Measurements from ENCODE around the gene RAB4B. TPM values are rescaled to one million over a fixed set of nuclear protein-coding genes. Genes with fewer than 3 reads are reported as not detected.

The RAB4B gene
- total and polyA plus RNA-seq, 2 of the 13 experiments (the other 11 are each of a cell fraction or from before 2014, with no cell fraction given) = 3.3 to 5.4 TPM

DNA sequence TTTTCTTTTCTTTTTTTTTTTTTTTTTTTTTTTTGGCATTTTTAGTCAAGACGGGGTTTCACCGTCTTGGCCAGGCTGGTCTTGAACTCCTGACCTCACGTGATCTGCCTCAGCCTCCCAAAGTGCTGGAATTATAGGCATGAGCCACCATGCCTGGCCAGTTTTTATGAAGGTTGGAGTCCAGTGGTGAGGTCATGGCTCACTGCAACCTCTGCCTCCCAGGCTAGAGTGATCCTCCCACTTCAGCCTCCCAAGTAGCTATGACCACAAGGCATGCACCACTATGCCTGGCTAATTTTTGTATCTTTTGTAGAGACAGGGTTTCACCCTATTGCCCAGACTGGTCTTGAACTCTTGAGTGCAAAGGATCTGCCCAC, 22.8 kb upstream of the RAB4B start:
- Histone ChIP-seq H3K79me2 (ENCODE audit: insufficient read depth, low read length) (peaks cover 62% of the 10 kb centered on the region), H3K36me3 (replicated peaks in 1 of 2; ENCODE audit: control insufficient read depth in 1 of 2, insufficient read depth in 2 of 2, low read length in 2 of 2) (peaks cover 15 to 42% of the 10 kb centered on the region in 2 experiments), H3K4me1 (ENCODE audit: insufficient read depth, low read length) (peaks cover 55% of the 10 kb centered on the region), H3K4me3 (replicated peaks in 1 of 3; ENCODE audit: insufficient read depth in 1 of 3, low read depth in 2 of 3, low read length in 3 of 3) (no peak overlapping the region), H3K27ac (ENCODE audit: extremely low read length, insufficient read depth, low read length) (no peak overlapping the region), H3K4me2 (ENCODE audit: low read depth, low read length) (peak overlapping the region; percentile 43), H4K20me1 (ENCODE audit: insufficient read depth, low read length) (peaks cover 39% of the 10 kb centered on the region), H3K9ac (ENCODE audit: insufficient read depth, low read depth, low read length) (no peak overlapping the region), H3K9me3 (ENCODE audit: low read length) (no peaks in the 10 kb centered on the region), H2AFZ (ENCODE audit: low read length) (no peak overlapping the region), H3K27me3 (ENCODE audit: control insufficient read depth in 1 of 2, insufficient read depth in 2 of 2, low read length in 2 of 2) (no peaks in the 10 kb centered on the region; a peak in 1 of 5 replicates)
- no peak for FAIRE-seq
- ChIA-PET CTCF (ENCODE audit: low intra/inter-chr PET ratio, low total read pairs) (no interaction called here), POLR2A (interaction anchor here (0.7 to 7.8 kb wide), 5 partner anchors 10 to 43 kb away, joined by 3 to 90 read pairs (median 8); partner anchors contain the start of genes EGLN2 and RAB4B)
- TF ChIP-seq, protein P1, sequence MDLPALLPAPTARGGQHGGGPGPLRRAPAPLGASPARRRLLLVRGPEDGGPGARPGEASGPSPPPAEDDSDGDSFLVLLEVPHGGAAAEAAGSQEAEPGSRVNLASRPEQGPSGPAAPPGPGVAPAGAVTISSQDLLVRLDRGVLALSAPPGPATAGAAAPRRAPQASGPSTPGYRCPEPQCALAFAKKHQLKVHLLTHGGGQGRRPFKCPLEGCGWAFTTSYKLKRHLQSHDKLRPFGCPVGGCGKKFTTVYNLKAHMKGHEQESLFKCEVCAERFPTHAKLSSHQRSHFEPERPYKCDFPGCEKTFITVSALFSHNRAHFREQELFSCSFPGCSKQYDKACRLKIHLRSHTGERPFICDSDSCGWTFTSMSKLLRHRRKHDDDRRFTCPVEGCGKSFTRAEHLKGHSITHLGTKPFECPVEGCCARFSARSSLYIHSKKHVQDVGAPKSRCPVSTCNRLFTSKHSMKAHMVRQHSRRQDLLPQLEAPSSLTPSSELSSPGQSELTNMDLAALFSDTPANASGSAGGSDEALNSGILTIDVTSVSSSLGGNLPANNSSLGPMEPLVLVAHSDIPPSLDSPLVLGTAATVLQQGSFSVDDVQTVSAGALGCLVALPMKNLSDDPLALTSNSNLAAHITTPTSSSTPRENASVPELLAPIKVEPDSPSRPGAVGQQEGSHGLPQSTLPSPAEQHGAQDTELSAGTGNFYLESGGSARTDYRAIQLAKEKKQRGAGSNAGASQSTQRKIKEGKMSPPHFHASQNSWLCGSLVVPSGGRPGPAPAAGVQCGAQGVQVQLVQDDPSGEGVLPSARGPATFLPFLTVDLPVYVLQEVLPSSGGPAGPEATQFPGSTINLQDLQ (CRISPR knock-in tag; IDR thresholded peaks at IDR 0.05) = peak; percentile 23; the same call in 1 of the 2 replicates
- TF ChIP-seq NR2F6 (IDR thresholded peaks at IDR 0.05) (no peak), NR2F6 (CRISPR knock-in tag; IDR thresholded peaks at IDR 0.05) (no peak)
- no peak for ATAC-seq
- DNase-seq (ENCODE audit: low spot score) = no peak
- no TSS peak for BruUV-seq (replicated peaks)
- 93% methylated on average over 3 of the region's 3 CpGs for WGBS (ENCODE audit: low lambda C conversion rate)
- intact Hi-C loops (cut with micrococcal nuclease; ENCODE audit: unreplicated experiment) = no loop called here
- in situ Hi-C loops (cut with HindIII; ENCODE audit: extremely low pct_ligation_motif_present, low pct_unique_long_range_greater_than_20kb) = no loop called here

DNA sequence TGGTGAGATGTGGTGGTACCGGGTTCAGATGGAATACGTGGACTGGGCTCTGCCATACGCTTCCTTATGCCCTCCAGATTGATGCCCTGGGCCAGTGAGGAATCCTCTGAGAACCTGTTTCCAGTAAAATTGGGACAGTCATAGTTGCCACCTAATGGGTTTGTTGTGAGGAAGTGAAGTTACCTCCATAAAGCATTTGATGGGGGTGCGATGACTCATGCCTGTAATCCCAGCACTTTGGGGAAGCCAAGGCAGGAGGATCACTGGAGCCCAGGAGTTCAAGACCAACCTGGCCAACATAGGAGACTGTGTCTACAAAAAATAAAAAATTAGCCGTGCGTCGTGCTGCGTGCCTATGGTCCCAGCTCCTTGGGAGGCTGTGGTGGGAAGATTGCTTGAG, 22.3 kb upstream of the RAB4B start:
- Histone ChIP-seq H3K27me3 (ENCODE audit: control insufficient read depth in 1 of 2, insufficient read depth in 2 of 2, low read length in 2 of 2) (no peaks in the 10 kb centered on the region; a peak in 1 of 5 replicates), H3K4me1 (ENCODE audit: insufficient read depth, low read length) (peaks cover 55% of the 10 kb centered on the region), H2AFZ (ENCODE audit: low read length) (no peak overlapping the region), H3K9ac (ENCODE audit: insufficient read depth, low read depth, low read length) (no peak overlapping the region), H3K9me3 (ENCODE audit: low read length) (no peaks in the 10 kb centered on the region), H3K4me3 (replicated peaks in 1 of 3; ENCODE audit: insufficient read depth in 1 of 3, low read depth in 2 of 3, low read length in 3 of 3) (no peak overlapping the region), H3K79me2 (ENCODE audit: insufficient read depth, low read length) (peaks cover 62% of the 10 kb centered on the region), H3K4me2 (ENCODE audit: low read depth, low read length) (peak overlapping the region; percentile 43), H3K36me3 (replicated peaks in 1 of 2; ENCODE audit: control insufficient read depth in 1 of 2, insufficient read depth in 2 of 2, low read length in 2 of 2) (peaks cover 19 to 48% of the 10 kb centered on the region in 2 experiments), H3K27ac (ENCODE audit: extremely low read length, insufficient read depth, low read length) (no peak overlapping the region), H4K20me1 (ENCODE audit: insufficient read depth, low read length) (peaks cover 39% of the 10 kb centered on the region)
- ChIA-PET POLR2A (interaction anchor here (2.8 to 7.8 kb wide), 2 partner anchors 11 to 22 kb away, joined by 8 to 90 read pairs; partner anchors contain the start of gene RAB4B), CTCF (ENCODE audit: low intra/inter-chr PET ratio, low total read pairs) (no interaction called here)
- intact Hi-C loops (cut with micrococcal nuclease; ENCODE audit: unreplicated experiment) (no loop called here), in situ Hi-C loops (cut with HindIII; ENCODE audit: extremely low pct_ligation_motif_present, low pct_unique_long_range_greater_than_20kb) (no loop called here)
- ATAC-seq (no peak), DNase-seq (ENCODE audit: low spot score) (no peak), FAIRE-seq (no peak)
- no TSS peak for BruUV-seq (replicated peaks)
- TF ChIP-seq ARHGAP35 (CRISPR knock-in tag; IDR thresholded peaks at IDR 0.05; ENCODE audit: borderline replicate concordance) = no peak
- no peak for TF ChIP-seq ZNF44 (CRISPR knock-in tag; IDR thresholded peaks at IDR 0.05)
- no peak for TF ChIP-seq CEBPB (IDR thresholded peaks at IDR 0.05; ENCODE audit: borderline replicate concordance, low read depth, low read length)
- TF ChIP-seq ZNF83 (CRISPR knock-in tag; IDR thresholded peaks at IDR 0.05; ENCODE audit: borderline replicate concordance) = no peak
- no peak for TF ChIP-seq MEIS2 (CRISPR knock-in tag; IDR thresholded peaks at IDR 0.05)
- peak; percentile 9; the same call in 1 of the 2 replicates for TF ChIP-seq FOSL2 (CRISPR knock-in tag; IDR thresholded peaks at IDR 0.05)
- no peak for TF ChIP-seq ZBTB42 (CRISPR knock-in tag; IDR thresholded peaks at IDR 0.05)
- no peak for TF ChIP-seq ZNF253 (CRISPR knock-in tag; IDR thresholded peaks at IDR 0.05; ENCODE audit: borderline replicate concordance)
- TF ChIP-seq, protein P2, sequence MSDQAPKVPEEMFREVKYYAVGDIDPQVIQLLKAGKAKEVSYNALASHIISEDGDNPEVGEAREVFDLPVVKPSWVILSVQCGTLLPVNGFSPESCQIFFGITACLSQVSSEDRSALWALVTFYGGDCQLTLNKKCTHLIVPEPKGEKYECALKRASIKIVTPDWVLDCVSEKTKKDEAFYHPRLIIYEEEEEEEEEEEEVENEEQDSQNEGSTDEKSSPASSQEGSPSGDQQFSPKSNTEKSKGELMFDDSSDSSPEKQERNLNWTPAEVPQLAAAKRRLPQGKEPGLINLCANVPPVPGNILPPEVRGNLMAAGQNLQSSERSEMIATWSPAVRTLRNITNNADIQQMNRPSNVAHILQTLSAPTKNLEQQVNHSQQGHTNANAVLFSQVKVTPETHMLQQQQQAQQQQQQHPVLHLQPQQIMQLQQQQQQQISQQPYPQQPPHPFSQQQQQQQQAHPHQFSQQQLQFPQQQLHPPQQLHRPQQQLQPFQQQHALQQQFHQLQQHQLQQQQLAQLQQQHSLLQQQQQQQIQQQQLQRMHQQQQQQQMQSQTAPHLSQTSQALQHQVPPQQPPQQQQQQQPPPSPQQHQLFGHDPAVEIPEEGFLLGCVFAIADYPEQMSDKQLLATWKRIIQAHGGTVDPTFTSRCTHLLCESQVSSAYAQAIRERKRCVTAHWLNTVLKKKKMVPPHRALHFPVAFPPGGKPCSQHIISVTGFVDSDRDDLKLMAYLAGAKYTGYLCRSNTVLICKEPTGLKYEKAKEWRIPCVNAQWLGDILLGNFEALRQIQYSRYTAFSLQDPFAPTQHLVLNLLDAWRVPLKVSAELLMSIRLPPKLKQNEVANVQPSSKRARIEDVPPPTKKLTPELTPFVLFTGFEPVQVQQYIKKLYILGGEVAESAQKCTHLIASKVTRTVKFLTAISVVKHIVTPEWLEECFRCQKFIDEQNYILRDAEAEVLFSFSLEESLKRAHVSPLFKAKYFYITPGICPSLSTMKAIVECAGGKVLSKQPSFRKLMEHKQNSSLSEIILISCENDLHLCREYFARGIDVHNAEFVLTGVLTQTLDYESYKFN (CRISPR knock-in tag; conservative IDR thresholded peaks at IDR 0.05) = no peak
- 98% methylated on average over 8 of the region's 8 CpGs for WGBS (ENCODE audit: low lambda C conversion rate)
